ENCODE measurements around the gene ZNF664. TPM values are rescaled to one million over a fixed set of nuclear protein-coding genes. Genes with fewer than 3 reads are reported as not detected.

Gene ZNF664
- polyA plus RNA-seq, 1 donor from 2014 or later, result 146 TPM

DNA sequence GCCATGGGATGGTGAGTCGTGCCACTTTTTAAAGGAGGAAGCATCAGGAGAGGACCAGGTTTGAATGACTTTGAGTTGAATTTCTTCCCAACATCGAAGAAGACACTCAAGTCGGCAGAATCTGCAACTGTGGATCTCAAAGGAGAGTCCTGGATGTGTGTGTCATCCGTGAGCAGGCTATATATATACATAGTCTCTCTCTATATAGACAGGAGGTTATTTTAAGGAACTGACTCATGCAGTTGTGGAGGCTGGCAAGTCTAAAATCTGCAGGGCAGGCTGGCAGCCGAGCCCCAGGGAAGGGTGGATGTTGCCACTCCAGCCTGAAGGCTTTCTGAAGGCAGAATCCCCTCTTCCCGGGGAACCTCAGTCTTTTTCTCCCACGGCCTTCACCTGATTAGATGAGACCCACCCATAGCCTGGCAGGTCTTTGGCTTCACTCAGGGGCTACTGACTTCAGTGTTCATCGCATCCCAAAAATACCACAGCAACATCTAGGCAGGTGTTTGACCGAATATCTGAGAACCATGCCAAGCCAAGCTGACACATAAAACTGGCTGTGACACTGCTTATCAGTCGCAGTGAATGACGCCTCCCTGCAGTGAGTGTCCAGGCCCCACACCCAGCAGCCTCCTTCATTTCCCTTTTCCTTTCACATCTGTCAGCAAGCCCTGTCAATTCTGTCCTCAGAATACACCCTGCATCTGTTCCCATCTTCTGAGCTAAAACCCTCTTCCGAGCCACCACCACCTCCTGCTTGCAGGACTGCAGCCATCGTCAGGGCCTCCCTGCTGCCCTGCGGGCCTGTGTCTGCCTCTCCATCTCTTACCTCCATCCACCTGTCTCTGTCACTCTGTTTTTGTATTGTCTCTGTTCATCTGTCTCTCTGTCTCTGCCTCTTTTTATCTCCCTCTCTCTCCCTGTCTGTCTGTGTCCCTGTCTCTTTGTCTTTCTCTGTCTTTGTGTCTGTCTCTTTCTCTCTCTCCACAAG, 54.0 kb downstream of the ZNF664 start:
- Histone ChIP-seq H3K4me2 (ENCODE audit: low read length) (no peak overlapping the region), H3K9ac (ENCODE audit: low read length) (no peak overlapping the region), H3K79me2 (replicated peaks; ENCODE audit: insufficient read depth, low read length) (no peaks in the 10 kb centered on the region), H3F3A (ENCODE audit: insufficient read depth, low read length, poor library complexity, severe bottlenecking) (no peaks in the 10 kb centered on the region), H3K9me2 (ENCODE audit: insufficient read depth, low read length) (no peaks in the 10 kb centered on the region), H3K9me3 (ENCODE audit: low read length) (no peaks in the 10 kb centered on the region), H4K20me1 (ENCODE audit: insufficient read depth) (no peaks in the 10 kb centered on the region), H3K27me3 (ENCODE audit: insufficient read depth, low read depth, low read length) (no peaks in the 10 kb centered on the region), H3K4me3 (ENCODE audit: low read length) (no peak overlapping the region), H3K27ac (ENCODE audit: low read length) (no peak overlapping the region), H2AFZ (ENCODE audit: low read depth, low read length) (no peak overlapping the region), H3K36me3 (ENCODE audit: insufficient read depth, low read length) (no peaks in the 10 kb centered on the region)
- TF ChIP-seq, protein P1, sequence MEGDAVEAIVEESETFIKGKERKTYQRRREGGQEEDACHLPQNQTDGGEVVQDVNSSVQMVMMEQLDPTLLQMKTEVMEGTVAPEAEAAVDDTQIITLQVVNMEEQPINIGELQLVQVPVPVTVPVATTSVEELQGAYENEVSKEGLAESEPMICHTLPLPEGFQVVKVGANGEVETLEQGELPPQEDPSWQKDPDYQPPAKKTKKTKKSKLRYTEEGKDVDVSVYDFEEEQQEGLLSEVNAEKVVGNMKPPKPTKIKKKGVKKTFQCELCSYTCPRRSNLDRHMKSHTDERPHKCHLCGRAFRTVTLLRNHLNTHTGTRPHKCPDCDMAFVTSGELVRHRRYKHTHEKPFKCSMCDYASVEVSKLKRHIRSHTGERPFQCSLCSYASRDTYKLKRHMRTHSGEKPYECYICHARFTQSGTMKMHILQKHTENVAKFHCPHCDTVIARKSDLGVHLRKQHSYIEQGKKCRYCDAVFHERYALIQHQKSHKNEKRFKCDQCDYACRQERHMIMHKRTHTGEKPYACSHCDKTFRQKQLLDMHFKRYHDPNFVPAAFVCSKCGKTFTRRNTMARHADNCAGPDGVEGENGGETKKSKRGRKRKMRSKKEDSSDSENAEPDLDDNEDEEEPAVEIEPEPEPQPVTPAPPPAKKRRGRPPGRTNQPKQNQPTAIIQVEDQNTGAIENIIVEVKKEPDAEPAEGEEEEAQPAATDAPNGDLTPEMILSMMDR (IDR thresholded peaks at IDR 0.05; ENCODE audit: poor library complexity, severe bottlenecking), result no peak
- TF ChIP-seq EZH2 (IDR thresholded peaks at IDR 0.05; ENCODE audit: borderline replicate concordance, insufficient read depth, low read length, poor library complexity, severe bottlenecking) (no peak), POLR2AphosphoS5 (IDR thresholded peaks at IDR 0.05) (no peak)

DNA sequence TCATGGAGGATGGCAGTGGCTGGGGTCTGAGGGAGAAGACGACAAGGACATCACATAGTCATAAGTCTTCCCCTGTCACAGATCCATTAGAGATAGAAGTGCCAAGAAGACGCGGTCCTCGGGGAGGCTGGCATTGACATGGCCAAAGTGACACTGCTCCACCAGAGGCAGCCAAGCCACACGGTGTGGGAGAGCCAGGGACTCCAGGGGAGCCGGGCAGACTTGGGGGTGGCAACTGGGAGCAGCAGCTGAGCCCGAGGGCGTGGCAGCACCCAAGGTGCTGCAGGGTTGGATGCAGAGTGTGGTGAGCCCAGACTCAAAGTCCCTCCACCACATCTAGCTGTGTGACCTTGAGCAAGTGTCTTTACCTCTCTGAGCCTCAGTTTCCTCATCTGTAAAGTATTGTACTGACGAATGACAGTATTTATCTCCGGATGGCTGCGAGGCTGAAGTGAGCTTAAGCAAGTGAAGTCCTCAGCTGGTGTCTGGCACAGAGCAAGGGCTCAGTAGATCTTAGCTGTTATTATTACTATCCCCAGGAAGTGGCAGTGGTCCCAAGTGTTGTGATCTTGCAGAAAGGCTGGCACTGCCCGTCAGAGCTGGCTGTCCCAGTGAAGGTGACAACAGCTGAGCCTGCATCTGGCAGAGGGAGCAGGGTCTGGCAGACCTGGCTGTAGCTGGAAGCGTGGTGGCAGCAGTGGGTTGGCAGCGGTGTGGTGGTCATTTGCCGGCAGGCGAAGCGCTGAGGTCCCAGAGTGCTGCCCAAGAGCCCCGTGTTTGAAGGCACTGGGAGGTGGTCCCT, 54.9 kb downstream of the ZNF664 start:
- Histone ChIP-seq H3K4me2 (ENCODE audit: low read length) (no peak overlapping the region), H2AFZ (ENCODE audit: low read depth, low read length) (no peak overlapping the region), H3K36me3 (ENCODE audit: insufficient read depth, low read length) (no peaks in the 10 kb centered on the region), H3K27ac (ENCODE audit: low read length) (no peak overlapping the region), H3K27me3 (ENCODE audit: insufficient read depth, low read depth, low read length) (no peaks in the 10 kb centered on the region), H3K9ac (ENCODE audit: low read length) (no peak overlapping the region), H3K4me3 (ENCODE audit: low read length) (no peak overlapping the region), H3K9me3 (ENCODE audit: low read length) (no peaks in the 10 kb centered on the region), H3F3A (ENCODE audit: insufficient read depth, low read length, poor library complexity, severe bottlenecking) (no peaks in the 10 kb centered on the region), H3K79me2 (replicated peaks; ENCODE audit: insufficient read depth, low read length) (no peaks in the 10 kb centered on the region), H3K9me2 (ENCODE audit: insufficient read depth, low read length) (no peaks in the 10 kb centered on the region), H4K20me1 (ENCODE audit: insufficient read depth) (no peaks in the 10 kb centered on the region)
- TF ChIP-seq EP300 (conservative IDR thresholded peaks at IDR 0.05; ENCODE audit: poor library complexity, severe bottlenecking), result no peak
- TF ChIP-seq, protein P2, sequence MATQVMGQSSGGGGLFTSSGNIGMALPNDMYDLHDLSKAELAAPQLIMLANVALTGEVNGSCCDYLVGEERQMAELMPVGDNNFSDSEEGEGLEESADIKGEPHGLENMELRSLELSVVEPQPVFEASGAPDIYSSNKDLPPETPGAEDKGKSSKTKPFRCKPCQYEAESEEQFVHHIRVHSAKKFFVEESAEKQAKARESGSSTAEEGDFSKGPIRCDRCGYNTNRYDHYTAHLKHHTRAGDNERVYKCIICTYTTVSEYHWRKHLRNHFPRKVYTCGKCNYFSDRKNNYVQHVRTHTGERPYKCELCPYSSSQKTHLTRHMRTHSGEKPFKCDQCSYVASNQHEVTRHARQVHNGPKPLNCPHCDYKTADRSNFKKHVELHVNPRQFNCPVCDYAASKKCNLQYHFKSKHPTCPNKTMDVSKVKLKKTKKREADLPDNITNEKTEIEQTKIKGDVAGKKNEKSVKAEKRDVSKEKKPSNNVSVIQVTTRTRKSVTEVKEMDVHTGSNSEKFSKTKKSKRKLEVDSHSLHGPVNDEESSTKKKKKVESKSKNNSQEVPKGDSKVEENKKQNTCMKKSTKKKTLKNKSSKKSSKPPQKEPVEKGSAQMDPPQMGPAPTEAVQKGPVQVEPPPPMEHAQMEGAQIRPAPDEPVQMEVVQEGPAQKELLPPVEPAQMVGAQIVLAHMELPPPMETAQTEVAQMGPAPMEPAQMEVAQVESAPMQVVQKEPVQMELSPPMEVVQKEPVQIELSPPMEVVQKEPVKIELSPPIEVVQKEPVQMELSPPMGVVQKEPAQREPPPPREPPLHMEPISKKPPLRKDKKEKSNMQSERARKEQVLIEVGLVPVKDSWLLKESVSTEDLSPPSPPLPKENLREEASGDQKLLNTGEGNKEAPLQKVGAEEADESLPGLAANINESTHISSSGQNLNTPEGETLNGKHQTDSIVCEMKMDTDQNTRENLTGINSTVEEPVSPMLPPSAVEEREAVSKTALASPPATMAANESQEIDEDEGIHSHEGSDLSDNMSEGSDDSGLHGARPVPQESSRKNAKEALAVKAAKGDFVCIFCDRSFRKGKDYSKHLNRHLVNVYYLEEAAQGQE (IDR thresholded peaks at IDR 0.05; ENCODE audit: borderline replicate concordance), result no peak
- no peak for TF ChIP-seq RAD21 (conservative IDR thresholded peaks at IDR 0.05)
- TF ChIP-seq MXI1 (conservative IDR thresholded peaks at IDR 0.05; ENCODE audit: poor library complexity, severe bottlenecking), result no peak
- no peak for TF ChIP-seq SMC3 (conservative IDR thresholded peaks at IDR 0.05; ENCODE audit: poor library complexity)
- no peak for TF ChIP-seq POLR2AphosphoS5 (IDR thresholded peaks at IDR 0.05)
- TF ChIP-seq, protein P1 (IDR thresholded peaks at IDR 0.05; ENCODE audit: poor library complexity, severe bottlenecking), result no peak
- TF ChIP-seq EZH2 (IDR thresholded peaks at IDR 0.05; ENCODE audit: borderline replicate concordance, insufficient read depth, low read length, poor library complexity, severe bottlenecking), result no peak
- no peak for TF ChIP-seq TAF1 (IDR thresholded peaks at IDR 0.05; ENCODE audit: low read depth)
